GM18511 (cell line): ENCODE measurements around the gene RABGGTA.
"Not testable (repeated sequence)": the region's sequence is repeated elsewhere in the genome, so short reads cannot be mapped to it uniquely, and the experiment has no call there.

Source experiments
- ATAC-seq: cut with Tn5 transposase; IDR thresholded peaks from one replicate; pipeline ENCODE4 v1.9.1; 2021; ENCODE audit warnings: mild to moderate bottlenecking, moderate library complexity; ENCODE audit not compliant: unreplicated experiment

Gene RABGGTA

GRCh38 chr14:24261256-24261968 lies 10.0 kb downstream of the RABGGTA start:
- ATAC-seq = no peak

GRCh38 chr14:24260780-24261157 lies 10.6 kb downstream of the RABGGTA start:
- ATAC-seq = no peak

DNA sequence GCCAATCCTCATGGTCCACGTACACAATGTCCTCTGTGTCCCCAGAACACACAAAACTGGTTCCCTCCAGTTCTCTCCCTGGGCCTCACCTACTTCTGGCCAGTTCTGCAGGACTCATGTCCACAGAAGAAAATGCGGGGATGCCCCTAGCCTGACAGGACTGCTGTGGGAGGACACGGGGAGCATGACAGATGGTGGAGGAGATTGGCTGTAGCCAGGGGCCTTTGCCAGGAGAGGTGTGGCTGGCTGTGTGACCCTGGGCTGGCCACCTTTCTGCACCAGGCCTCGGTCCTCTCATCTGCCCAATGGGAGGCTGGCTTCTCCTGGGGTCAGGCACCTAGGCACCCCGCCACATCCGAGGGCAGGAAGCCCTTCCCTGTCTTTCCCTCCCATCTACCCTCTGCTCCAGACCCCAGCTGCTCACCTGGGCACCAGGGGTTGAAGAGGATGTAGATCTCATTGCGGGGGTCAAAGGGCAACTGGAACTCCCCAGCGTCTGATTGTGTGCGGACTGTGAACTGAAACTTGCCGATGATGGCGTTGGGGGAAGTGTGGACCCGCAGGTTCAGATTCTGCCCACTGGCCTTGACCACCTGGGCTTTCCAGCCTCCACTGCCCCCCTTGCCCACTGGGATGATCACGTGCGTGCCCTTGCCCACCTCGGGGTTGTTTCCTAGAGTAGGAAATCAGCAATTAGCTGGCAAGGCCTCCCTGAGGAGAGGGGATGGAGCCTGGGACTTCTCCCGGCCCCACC lies 11.2 kb downstream of the RABGGTA start:
- no peak for ATAC-seq

DNA sequence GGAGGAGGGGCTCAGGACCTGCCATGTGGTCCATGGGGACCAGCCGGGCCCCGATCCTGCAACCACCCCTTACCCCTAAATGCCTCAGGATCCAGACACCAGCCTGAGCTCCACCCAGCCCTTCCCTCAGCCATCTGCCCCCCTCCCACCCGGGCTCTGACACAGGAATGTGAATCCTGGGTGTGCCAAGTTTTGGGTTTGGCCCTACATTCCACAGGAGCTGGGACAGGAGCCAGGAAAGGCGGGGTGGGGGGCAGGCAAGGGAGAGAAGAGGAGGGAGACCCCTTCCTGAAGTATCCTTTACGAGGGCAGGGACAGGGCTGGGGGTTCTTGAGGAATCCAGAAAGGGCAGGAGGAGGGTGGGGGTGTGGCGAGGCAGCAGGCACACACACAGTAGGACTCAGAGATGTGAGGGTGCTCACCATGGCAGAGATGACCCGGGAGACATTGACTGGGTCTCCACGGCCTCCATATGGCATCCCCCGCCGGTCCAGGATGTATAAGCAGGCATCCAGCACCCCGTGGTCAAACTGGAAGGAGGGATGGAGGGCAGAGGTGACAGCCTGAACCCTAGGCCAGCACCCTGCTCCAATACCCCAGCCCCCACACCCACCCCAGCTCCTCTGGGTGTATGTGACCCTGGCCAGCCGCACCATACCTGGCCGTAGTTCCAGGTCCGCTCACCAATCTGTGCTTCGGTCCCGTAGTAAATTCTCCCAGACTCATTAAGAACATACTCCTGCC lies 11.9 kb downstream of the RABGGTA start:
- ATAC-seq = no peak

GRCh38 chr14:24258548-24259265 lies 12.7 kb downstream of the RABGGTA start:
- ATAC-seq = no peak

- no peak for ATAC-seq
These were observed 13.3 kb downstream of the RABGGTA start for GRCh38 chr14:24258119-24258518.

DNA sequence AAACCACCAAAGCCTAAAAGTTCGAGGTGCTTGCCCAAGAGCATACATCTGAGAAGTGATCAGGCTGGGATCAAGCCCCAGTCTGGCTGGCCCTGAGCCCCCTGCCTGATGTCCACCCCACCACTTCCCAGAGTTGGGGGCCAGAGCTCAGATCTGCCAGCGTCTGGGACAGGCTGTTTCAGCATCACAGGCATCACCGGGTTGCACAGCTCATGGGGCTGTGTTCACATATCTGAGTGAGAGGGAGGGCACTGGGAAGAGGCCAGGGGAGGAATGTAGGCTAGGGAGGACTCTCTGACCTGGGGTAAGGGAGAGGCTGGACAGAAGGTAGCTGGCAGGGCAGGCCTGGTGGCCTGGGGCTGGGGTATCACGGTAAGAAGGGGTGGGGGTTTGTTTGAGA lies 14.4 kb downstream of the RABGGTA start:
- no peak for ATAC-seq

DNA sequence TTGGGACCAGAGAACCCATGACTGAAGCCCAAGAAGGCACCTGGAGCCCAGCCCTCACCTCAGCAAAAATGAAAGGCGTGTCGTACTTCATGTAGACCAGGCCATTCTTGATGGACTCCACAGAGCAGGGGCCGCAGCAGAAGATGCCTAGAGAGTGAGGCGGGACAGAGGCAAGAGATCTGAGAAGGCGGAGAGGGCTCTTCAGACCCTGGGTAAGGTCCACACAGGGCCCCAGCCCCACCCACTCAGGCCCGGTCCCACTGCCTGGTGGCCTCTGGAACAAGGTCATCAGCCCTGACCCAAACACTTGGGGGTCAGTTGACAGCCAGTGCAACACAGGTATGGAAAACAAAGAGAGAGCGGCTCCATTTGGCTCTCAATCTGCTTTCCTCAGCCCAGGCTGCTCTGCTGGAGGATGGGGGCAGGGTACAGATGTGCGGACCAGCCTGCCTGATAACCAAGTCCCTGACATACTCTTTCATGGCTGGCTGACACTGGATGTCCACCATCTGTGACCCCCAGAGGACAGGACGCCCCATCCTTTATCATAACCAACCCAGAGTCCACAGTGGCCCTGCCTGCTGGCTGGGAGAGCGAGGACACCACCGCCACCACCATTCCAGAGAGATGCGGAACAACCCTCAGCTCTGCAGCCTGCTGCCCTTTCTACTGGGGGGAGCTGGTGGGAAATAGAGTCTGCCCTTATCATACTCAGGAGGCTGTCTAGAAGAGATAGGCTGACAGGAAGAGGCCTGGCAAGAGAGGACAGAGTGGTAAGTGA lies 15.3 kb downstream of the RABGGTA start:
- no peak for ATAC-seq

DNA sequence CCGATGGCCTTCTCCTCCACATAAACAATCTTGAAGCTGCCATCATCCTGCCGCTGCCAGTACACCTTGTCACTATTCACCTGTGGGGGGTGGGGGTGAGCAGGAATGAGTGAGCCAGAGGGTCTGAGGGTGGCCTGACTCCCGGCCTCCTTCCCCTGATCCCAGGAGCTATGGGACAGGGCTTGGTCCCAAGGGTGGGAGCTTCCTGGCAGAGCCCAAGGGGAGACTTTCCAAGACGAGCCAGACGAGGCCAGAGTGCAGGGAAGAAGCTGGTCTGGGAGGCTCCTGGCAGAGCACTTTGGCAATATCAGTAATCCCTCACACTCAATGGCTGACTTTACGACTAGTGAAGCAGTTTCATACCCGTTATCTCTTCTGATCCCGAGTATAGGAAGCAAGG lies 16.0 kb downstream of the RABGGTA start:
- no peak for ATAC-seq

GRCh38 chr14:24254630-24255392 lies 16.6 kb downstream of the RABGGTA start:
- ATAC-seq = no peak

DNA sequence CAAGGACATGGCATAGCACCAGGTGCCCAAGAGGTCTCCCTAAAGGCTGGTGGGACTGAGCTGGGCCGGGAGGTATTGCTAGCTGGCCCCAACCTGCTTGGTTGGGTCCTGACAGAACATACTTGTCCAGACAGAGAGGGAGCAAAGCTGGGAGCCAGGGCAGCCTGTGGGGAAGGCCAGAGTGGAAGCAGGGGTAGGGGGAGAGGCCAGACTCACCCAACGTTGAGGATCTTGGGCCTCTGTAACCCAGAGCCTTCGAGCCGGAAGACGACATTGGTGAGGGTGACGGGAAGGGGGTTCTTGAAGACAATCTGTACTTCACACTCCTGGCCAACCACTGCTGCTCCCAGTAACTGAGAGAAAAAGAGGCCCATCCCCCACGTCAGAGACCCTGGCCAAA lies 17.5 kb downstream of the RABGGTA start:
- no peak for ATAC-seq

DNA sequence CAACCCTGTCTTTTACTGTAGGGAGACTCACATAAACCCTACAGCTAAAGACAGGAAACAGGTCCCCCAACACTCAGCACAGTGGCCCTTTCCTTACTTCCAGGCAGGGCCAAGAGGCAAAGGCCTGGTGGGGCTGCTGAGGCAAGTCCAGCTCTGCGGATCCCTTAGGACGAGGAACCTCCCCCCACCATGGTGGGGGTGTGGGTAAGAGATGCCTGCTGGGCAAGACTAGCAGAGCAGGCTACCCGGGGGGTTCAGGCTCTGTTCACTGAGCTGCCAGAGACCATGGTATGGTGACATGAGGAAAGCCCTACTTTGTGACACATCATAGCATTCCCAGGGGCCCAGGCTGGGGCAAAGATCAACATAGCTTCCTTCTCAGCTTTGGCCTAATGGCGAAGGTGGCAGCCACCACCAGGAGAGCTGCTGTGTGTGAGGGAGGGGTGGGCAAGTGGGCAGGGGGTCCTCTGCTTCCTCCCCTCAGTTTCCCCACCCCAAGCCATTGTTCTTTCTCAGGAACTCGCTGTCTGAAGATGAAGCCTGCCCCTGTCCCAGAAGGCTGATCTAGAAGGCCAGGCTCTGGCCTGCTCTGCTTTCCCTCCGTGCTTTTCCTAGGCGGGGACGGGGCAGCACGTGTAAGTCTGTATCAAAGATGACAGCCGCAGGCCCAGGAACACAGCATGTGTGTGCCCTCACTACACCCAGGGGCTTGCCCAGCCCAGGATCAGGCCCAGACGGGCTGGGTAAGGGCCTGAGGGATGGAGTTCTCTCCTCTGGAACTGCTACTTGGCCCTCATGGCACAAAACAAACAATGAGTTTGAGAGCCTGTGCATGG lies 18.9 kb downstream of the RABGGTA start:
- ATAC-seq = no peak

DNA sequence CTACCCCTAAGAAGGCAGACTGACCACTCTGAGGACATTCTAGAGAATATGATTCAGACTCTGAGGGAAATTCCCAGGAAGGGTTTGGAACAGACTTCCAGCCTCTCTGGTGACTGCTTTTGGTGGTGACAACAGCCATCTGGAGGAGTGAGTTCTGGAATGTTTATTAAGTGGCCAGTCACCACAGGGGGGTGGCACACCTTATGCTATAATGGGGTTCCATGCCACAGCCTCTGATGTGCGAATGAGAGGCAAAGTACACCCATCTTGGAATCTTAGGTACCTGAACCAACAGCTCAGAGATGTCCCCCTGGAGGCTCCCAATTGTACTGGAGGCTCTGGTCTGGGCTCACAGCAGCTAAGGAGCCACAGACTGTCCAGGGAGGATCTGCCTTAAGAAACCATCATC lies 19.5 kb downstream of the RABGGTA start:
- ATAC-seq = no peak

- ATAC-seq = no peak
These were observed 21.0 kb downstream of the RABGGTA start for GRCh38 chr14:24250354-24250753.

DNA sequence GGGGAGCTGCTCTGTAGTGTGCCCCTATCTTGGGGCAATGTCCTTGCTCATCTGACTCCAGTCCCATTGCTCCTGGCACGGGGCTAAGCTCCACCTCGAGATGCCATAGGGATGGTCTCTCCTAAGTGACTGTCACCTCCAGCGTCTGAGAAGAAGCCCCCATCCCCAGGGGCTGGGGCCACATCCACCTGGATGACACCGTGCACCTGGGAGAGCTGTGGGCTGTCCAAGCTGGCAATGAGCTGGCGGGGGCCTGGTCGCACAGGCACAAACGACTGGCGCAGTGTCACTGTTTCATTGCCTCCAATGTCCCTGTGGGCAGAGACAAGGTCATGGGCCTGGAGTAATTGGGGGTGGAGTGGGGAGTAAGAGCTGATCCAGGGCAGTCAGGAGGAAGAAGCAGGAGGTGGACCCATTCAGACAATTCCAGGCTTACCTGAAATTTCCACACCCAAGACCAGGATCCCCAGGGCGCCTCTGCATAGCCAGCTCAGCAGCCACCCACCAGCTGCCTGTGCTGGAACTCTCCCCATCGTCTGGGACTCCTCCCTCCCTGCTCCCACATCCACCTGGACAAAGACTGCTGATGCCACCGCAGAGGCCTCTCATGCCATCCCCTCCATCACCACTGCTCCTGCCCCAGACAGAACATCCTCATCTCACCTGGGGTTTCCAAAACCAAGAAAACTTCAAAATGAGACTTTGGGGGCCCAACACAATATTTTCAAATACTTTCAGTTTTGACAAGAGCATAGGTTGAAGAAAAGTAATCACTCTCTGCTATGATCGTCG lies 22.0 kb downstream of the RABGGTA start:
- ATAC-seq = no peak

GRCh38 chr14:24247422-24247821 lies 24.0 kb downstream of the RABGGTA start:
- no peak for ATAC-seq

- ATAC-seq = no peak
These were observed 24.6 kb downstream of the RABGGTA start for GRCh38 chr14:24246765-24247212.

DNA sequence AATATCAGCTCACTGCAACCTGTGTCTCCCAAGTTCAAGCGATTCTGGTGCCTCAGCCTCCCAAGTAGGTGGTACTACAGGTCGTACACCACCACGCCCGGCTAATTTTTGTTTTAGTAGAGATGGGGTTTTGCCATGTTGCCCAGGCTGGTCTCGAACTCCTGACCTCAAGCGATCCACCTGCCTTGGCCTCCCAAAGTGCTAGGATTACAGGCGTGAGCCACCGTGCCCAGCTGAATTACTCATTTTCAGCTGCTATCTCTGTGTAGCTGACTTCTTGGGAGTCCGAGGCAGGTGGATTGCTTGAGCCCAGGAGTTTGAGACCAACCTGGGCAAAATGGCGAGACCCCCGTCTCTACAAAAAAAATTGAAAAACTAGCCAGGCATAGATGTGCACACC lies 26.0 kb downstream of the RABGGTA start:
- not testable (repeated sequence) for ATAC-seq
